CD4-positive, alpha-beta memory T cell (primary cell): ENCODE measurements around the gene KRT33B. TPM values are rescaled to one million over a fixed set of nuclear protein-coding genes. Genes with fewer than 3 reads are reported as not detected.
"Not testable (repeated sequence)": the region's sequence is repeated elsewhere in the genome, so short reads cannot be mapped to it uniquely, and the experiment has no call there.

Source experiments
- CTCF ChIA-PET: fragments of 350-600 bp; sonication (Branson Sonifier 250); formaldehyde crosslinking; loops from one replicate; lab custom pipeline; 2021; ENCODE audit warnings: inconsistent platforms; ENCODE audit not compliant: partially characterized antibody; lab: Charles Lee
- POLR2A ChIA-PET: fragments of 350-600 bp; sonication (Branson Sonifier 250); formaldehyde crosslinking; loops from one replicate; lab custom pipeline; 2021; ENCODE audit not compliant: partially characterized antibody; lab: Charles Lee
- DNase-seq, 5 donors: peaks; one replicate each; pipeline versions ENCODE4 v3.0.0 to v3.0.0-alpha.2; 2020 to 2022; ENCODE audit warnings: mixed read lengths in 1 of 5
- H3K27ac ChIP-seq: one replicate; pipeline ENCODE4 v1.7.0; 2013; ENCODE audit warnings: low read depth, low read length
- H3K27me3 ChIP-seq: 2 replicates; pipeline ENCODE4 v1.7.0; 2013; ENCODE audit warnings: mild to moderate bottlenecking, low read length, moderate library complexity; ENCODE audit not compliant: insufficient read depth
- H3K36me3 ChIP-seq: 2 replicates; pipeline ENCODE4 v1.7.0; 2013; ENCODE audit warnings: mild to moderate bottlenecking, low read length, moderate library complexity; ENCODE audit not compliant: insufficient read depth
- H3K4me1 ChIP-seq: 2 replicates; pipeline ENCODE4 v1.7.0; 2013; ENCODE audit warnings: mild to moderate bottlenecking, low read length, moderate library complexity; ENCODE audit not compliant: insufficient read depth
- H3K4me3 ChIP-seq, 2 donors: one replicate each; pipeline ENCODE4 v1.7.0; 2013; ENCODE audit warnings: low read length in 2 of 2, mild to moderate bottlenecking in 1 of 2
- H3K9me3 ChIP-seq, 2 donors: one replicate each; pipeline ENCODE4 v1.7.0; 2013; ENCODE audit warnings: low read length in 2 of 2, control low read depth in 1 of 2; ENCODE audit not compliant: control insufficient read depth in 1 of 2
- H3K27ac Mint-ChIP-seq, 7 donors: one replicate each; pipeline ENCODE4 v1.8.0; 2020 to 2021; ENCODE audit warnings: mixed read lengths in 7 of 7, mild to moderate bottlenecking in 6 of 7, inconsistent platforms in 3 of 7, moderate library complexity in 3 of 7
- H3K27me3 Mint-ChIP-seq, 2 donors: one replicate each; pipeline ENCODE4 v1.8.0; 2020 to 2021; ENCODE audit warnings: mixed read lengths in 2 of 2
- H3K36me3 Mint-ChIP-seq, 2 donors: one replicate each; pipeline ENCODE4 v1.8.0; 2020 to 2021; ENCODE audit warnings: mixed read lengths in 2 of 2, inconsistent platforms in 1 of 2, mild to moderate bottlenecking in 1 of 2
- H3K4me1 Mint-ChIP-seq, 4 donors: one replicate each; pipeline ENCODE4 v1.8.0; 2020 to 2021; ENCODE audit warnings: mixed read lengths in 4 of 4, mild to moderate bottlenecking in 1 of 4
- H3K4me3 Mint-ChIP-seq, 8 donors: one replicate each; pipeline ENCODE4 v1.8.0; 2020 to 2021; ENCODE audit warnings: mixed read lengths in 8 of 8, mild to moderate bottlenecking in 7 of 8, moderate library complexity in 6 of 8, inconsistent platforms in 3 of 8
- H3K9me3 Mint-ChIP-seq, 8 donors: one replicate each; pipeline ENCODE4 v1.8.0; 2020 to 2021; ENCODE audit warnings: mixed read lengths in 8 of 8, mild to moderate bottlenecking in 5 of 8, inconsistent platforms in 3 of 8, moderate library complexity in 1 of 8
- intact Hi-C: fragments of 100-400 bp; cut with micrococcal nuclease; formaldehyde crosslinking; loops from one replicate; pipeline ENCODE4 v1.15.1; 2023
- polyA plus RNA-seq, 2 donors: library from polyadenylated mRNA; unstranded; fragments of 300-500 nt; fragmentation: Illumina TruSeq; gene quantifications; one replicate each; pipeline ENCODE4 v1.2.3, GENCODE V29; 2021
- total RNA-seq, 2 experiments: library from RNA; stranded (reverse); gene quantifications; one replicate each; pipeline ENCODE4 v1.2.3, GENCODE V29; 2021

The KRT33B gene
- total and polyA plus RNA-seq, 4 experiments from 2014 or later = not detected

GRCh38 chr17:41383690-41384089 lies 14.1 kb upstream of the KRT33B start:
- peaks cover under 1 to 10% (median 2%) of the 10 kb centered on the region in 4 donors for H3K4me1 Mint-ChIP-seq
- no peak for DNase-seq
- Histone ChIP-seq H3K9me3 (no peaks in the 10 kb centered on the region), H3K27ac (no peak overlapping the region), H3K36me3 (no peaks in the 10 kb centered on the region), H3K27me3 (no peaks in the 10 kb centered on the region), H3K4me3 (no peak overlapping the region), H3K4me1 (no peaks in the 10 kb centered on the region)
- no peak overlapping the region for H3K4me3 Mint-ChIP-seq
- H3K9me3 Mint-ChIP-seq = peaks cover 0 to 21% (median 18%) of the 10 kb centered on the region in 8 donors
- no peak overlapping the region for H3K27ac Mint-ChIP-seq
- intact Hi-C loops = no loop called here
- ChIA-PET POLR2A (no interaction called here), CTCF (no interaction called here)
- H3K27me3 Mint-ChIP-seq = no peaks in the 10 kb centered on the region
- H3K36me3 Mint-ChIP-seq = peaks cover 2 to 7% of the 10 kb centered on the region in 2 donors

- Mint-ChIP-seq H3K27ac (no peak overlapping the region), H3K9me3 (peaks cover 0 to 18% (median 11%) of the 10 kb centered on the region in 8 donors), H3K27me3 (no peaks in the 10 kb centered on the region), H3K4me1 (peaks cover 7 to 23% (median 12%) of the 10 kb centered on the region in 4 donors), H3K36me3 (peaks cover 0 to 7% of the 10 kb centered on the region in 2 donors), H3K4me3 (no peak overlapping the region)
- intact Hi-C loops = no loop called here
- Histone ChIP-seq H3K27ac (no peak overlapping the region), H3K36me3 (no peaks in the 10 kb centered on the region), H3K4me1 (peaks cover 3% of the 10 kb centered on the region), H3K9me3 (no peaks in the 10 kb centered on the region), H3K27me3 (no peaks in the 10 kb centered on the region), H3K4me3 (no peak overlapping the region)
- POLR2A ChIA-PET = no interaction called here
- DNase-seq = no peak
- CTCF ChIA-PET = no interaction called here
Measured at GRCh38 chr17:41382394-41382793, 12.8 kb upstream of the KRT33B start.

GRCh38 chr17:41381943-41382342 lies 12.3 kb upstream of the KRT33B start, which contains the start of gene KRT34:
Gene KRT34 (minus strand): TSS chr17:41382306. CDS start chr17:41382246, 60 bp downstream.
- peak within 1 kb of the TSS in 1 of 7 donors; percentile 35 for H3K27ac Mint-ChIP-seq
- intact Hi-C loops, H3K4me3 ChIP-seq, H3K9me3 ChIP-seq, H3K36me3 Mint-ChIP-seq, H3K4me1 ChIP-seq, H3K27ac ChIP-seq, H3K27me3 ChIP-seq, H3K4me3 Mint-ChIP-seq, POLR2A ChIA-PET, H3K36me3 ChIP-seq, CTCF ChIA-PET, DNase-seq, H3K27me3 Mint-ChIP-seq: not testable (repeated sequence)
- peaks cover 9 to 28% (median 14%) of the 10 kb centered on the region in 4 donors for H3K4me1 Mint-ChIP-seq
- peaks cover 0 to 15% (median 9%) of the 10 kb centered on the region in 8 donors for H3K9me3 Mint-ChIP-seq

GRCh38 chr17:41380091-41380490 lies 10.5 kb upstream of the KRT33B start:
- POLR2A ChIA-PET, H3K9me3 Mint-ChIP-seq, H3K27me3 Mint-ChIP-seq, H3K9me3 ChIP-seq, intact Hi-C loops, H3K4me3 Mint-ChIP-seq, H3K27ac ChIP-seq, DNase-seq, H3K4me1 ChIP-seq, H3K36me3 ChIP-seq, H3K36me3 Mint-ChIP-seq, H3K4me3 ChIP-seq, CTCF ChIA-PET, H3K27ac Mint-ChIP-seq, H3K27me3 ChIP-seq: not testable (repeated sequence)
- H3K4me1 Mint-ChIP-seq = peaks cover 11 to 29% (median 18%) of the 10 kb centered on the region in 4 donors

GRCh38 chr17:41377546-41377945 lies 7.9 kb upstream of the KRT33B start:
- H3K27ac ChIP-seq = no peak overlapping the region
- Mint-ChIP-seq H3K4me1 (peaks cover 11 to 35% (median 18%) of the 10 kb centered on the region in 4 donors), H3K9me3 (peaks cover 0 to 9% (median 4%) of the 10 kb centered on the region in 8 donors), H3K27ac (peak overlapping the region in 3 of 7 donors; percentile 15 to 50 (median 40)), H3K36me3 (peaks cover 0 to 8% of the 10 kb centered on the region in 2 donors), H3K27me3 (peaks cover 0 to 1% of the 10 kb centered on the region in 2 donors), H3K4me3 (no peak overlapping the region)
- no peak overlapping the region for H3K4me3 ChIP-seq
- ChIA-PET POLR2A (no interaction called here), CTCF (interaction anchor here (0.8 kb wide), 1 partner anchor 55 kb away, joined by 3 read pairs; no protein-coding TSS in a partner anchor)
- H3K27me3 ChIP-seq = no peaks in the 10 kb centered on the region
- H3K4me1 ChIP-seq = peaks cover 3% of the 10 kb centered on the region
- no peak for DNase-seq
- no peaks in the 10 kb centered on the region for H3K9me3 ChIP-seq
- no peaks in the 10 kb centered on the region for H3K36me3 ChIP-seq
- intact Hi-C loops = no loop called here

- Histone ChIP-seq H3K27me3 (no peaks in the 10 kb centered on the region), H3K4me1 (peaks cover 6% of the 10 kb centered on the region), H3K9me3 (no peaks in the 10 kb centered on the region), H3K27ac (no peak overlapping the region), H3K36me3 (no peaks in the 10 kb centered on the region), H3K4me3 (no peak overlapping the region)
- Mint-ChIP-seq H3K9me3 (peaks cover 0 to 2% (median 0%) of the 10 kb centered on the region in 8 donors), H3K36me3 (no peaks in the 10 kb centered on the region), H3K27me3 (no peaks in the 10 kb centered on the region), H3K4me1 (peaks cover 9 to 28% (median 13%) of the 10 kb centered on the region in 4 donors), H3K4me3 (no peak overlapping the region), H3K27ac (peak overlapping the region in 1 of 7 donors; percentile 77)
- intact Hi-C loops = no loop called here
- DNase-seq = peak in 1 of 5 donors; percentile 19
- ChIA-PET POLR2A (no interaction called here), CTCF (interaction anchor here (1.2 kb wide), 1 partner anchor 9 kb away, joined by 3 read pairs; no protein-coding TSS in a partner anchor)
Measured at GRCh38 chr17:41369023-41369422, 590 bp downstream of the KRT33B start.

- intact Hi-C loops = no loop called here
- no peaks in the 10 kb centered on the region for H3K27me3 ChIP-seq
- DNase-seq = no peak
- Mint-ChIP-seq H3K27ac (peak overlapping the region in 2 of 7 donors; percentile 12 to 43), H3K4me3 (no peak overlapping the region), H3K9me3 (no peaks in the 10 kb centered on the region), H3K27me3 (no peaks in the 10 kb centered on the region), H3K36me3 (no peaks in the 10 kb centered on the region), H3K4me1 (peaks cover 9 to 36% (median 14%) of the 10 kb centered on the region in 4 donors)
- CTCF ChIA-PET = interaction anchor here (0.7 kb wide), 1 partner anchor 45 kb away, joined by 3 read pairs; no protein-coding TSS in a partner anchor
- no peaks in the 10 kb centered on the region for H3K36me3 ChIP-seq
- POLR2A ChIA-PET = no interaction called here
- H3K4me1 ChIP-seq = peaks cover 6% of the 10 kb centered on the region
- H3K27ac ChIP-seq = no peak overlapping the region
- H3K9me3 ChIP-seq = no peaks in the 10 kb centered on the region
- no peak overlapping the region for H3K4me3 ChIP-seq
Measured at GRCh38 chr17:41367426-41368075, 2.1 kb downstream of the KRT33B start.
